ENCODE data around the gene OGFOD1. TPM values are rescaled to one million over a fixed set of nuclear protein-coding genes. Genes with fewer than 3 reads are reported as not detected.

Gene OGFOD1
- total and polyA plus RNA-seq, 9 of the 15 experiments (the other 6 are each of a cell fraction or from before 2014, with no cell fraction given), result 60.4 to 134 (median 85.8) TPM

DNA sequence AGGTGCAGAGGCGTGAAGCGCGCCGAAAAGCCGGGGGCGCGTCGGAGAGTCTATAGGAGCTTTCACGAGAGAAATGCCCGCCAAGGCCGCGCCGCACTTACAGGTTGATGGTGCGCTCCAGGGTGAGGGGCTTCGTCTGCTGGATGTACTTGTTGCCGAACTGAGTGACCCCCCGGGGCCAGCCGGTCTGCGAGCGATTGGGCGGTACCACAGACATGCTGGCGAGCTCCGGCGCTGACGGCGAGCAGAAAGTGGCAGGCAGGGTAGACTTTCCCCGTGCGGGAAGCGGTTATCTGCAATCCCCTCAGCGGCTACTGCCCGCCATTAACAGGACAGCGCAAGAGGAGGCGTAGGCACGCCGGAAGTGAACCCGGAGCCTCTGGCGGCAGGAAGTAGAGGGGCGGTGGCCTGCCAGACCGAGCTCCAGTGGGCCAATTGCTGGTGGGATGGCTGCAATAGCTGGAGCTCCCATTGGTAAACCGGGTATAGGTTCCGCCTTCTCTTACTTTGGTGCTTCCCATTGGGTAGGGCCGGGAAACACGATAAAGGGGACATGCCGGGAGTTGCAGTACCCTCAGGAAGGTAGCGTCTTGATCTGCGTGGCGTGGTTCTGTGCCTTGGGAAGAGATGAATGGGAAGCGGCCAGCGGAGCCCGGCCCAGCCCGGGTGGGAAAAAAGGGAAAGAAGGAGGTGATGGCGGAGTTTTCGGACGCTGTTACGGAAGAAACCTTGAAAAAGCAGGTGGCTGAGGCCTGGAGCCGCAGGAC is at the start of gene OGFOD1, which contains the start of gene NUDT21 (continued):
- TF ChIP-seq, protein P1, sequence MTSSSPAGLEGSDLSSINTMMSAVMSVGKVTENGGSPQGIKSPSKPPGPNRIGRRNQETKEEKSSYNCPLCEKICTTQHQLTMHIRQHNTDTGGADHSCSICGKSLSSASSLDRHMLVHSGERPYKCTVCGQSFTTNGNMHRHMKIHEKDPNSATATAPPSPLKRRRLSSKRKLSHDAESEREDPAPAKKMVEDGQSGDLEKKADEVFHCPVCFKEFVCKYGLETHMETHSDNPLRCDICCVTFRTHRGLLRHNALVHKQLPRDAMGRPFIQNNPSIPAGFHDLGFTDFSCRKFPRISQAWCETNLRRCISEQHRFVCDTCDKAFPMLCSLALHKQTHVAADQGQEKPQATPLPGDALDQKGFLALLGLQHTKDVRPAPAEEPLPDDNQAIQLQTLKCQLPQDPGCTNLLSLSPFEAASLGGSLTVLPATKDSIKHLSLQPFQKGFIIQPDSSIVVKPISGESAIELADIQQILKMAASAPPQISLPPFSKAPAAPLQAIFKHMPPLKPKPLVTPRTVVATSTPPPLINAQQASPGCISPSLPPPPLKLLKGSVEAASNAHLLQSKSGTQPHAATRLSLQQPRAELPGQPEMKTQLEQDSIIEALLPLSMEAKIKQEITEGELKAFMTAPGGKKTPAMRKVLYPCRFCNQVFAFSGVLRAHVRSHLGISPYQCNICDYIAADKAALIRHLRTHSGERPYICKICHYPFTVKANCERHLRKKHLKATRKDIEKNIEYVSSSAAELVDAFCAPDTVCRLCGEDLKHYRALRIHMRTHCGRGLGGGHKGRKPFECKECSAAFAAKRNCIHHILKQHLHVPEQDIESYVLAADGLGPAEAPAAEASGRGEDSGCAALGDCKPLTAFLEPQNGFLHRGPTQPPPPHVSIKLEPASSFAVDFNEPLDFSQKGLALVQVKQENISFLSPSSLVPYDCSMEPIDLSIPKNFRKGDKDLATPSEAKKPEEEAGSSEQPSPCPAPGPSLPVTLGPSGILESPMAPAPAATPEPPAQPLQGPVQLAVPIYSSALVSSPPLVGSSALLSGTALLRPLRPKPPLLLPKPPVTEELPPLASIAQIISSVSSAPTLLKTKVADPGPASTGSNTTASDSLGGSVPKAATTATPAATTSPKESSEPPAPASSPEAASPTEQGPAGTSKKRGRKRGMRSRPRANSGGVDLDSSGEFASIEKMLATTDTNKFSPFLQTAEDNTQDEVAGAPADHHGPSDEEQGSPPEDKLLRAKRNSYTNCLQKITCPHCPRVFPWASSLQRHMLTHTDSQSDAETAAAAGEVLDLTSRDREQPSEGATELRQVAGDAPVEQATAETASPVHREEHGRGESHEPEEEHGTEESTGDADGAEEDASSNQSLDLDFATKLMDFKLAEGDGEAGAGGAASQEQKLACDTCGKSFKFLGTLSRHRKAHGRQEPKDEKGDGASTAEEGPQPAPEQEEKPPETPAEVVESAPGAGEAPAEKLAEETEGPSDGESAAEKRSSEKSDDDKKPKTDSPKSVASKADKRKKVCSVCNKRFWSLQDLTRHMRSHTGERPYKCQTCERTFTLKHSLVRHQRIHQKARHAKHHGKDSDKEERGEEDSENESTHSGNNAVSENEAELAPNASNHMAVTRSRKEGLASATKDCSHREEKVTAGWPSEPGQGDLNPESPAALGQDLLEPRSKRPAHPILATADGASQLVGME (CRISPR knock-in tag; IDR thresholded peaks at IDR 0.05), result peak; percentile 13; the same call in 1 of the 2 replicates
- no peak for TF ChIP-seq MEF2D (tag; conservative IDR thresholded peaks at IDR 0.05; ENCODE audit: low read depth)
- TF ChIP-seq NR2C2 (CRISPR knock-in tag; IDR thresholded peaks at IDR 0.05), result peak; percentile 88
- TF ChIP-seq NR2C2 (tag; IDR thresholded peaks at IDR 0.05), result peak; percentile 98
- peak; percentile 80 to 84; a peak in 3 of 4 replicates for TF ChIP-seq FOXK2 (conservative IDR thresholded peaks at IDR 0.05 in 1 of 2, IDR thresholded peaks at IDR 0.05 in 1 of 2; ENCODE audit: low read depth in 2 of 2)
- TF ChIP-seq EP400 (IDR thresholded peaks at IDR 0.05), result peak; percentile 93
